MCF 10A (cell line): ENCODE data around the gene SERPINA1. TPM values are rescaled to one million over a fixed set of nuclear protein-coding genes. Genes with fewer than 3 reads are reported as not detected.

Experiments
- BruUV-seq: library from RNA; stranded (reverse); fragments of 400-500 nt; replicated peaks from 2 replicates; lab custom pipeline; 2021; lab: Mats Ljungman, UMichigan
- CTCF ChIA-PET: fragments of 300-600 bp; sonication (Branson Sonifier 250); formaldehyde crosslinking; extraction: SDS; loops from one replicate; lab custom pipeline; 2021; ENCODE audit warnings: antibody characterized with exemption, inconsistent platforms; lab: Yijun Ruan, JAX
- POLR2A ChIA-PET: fragments of 300-600, 350-650 bp; sonication (Branson Sonifier 250); formaldehyde crosslinking; extraction: SDS; loops from one replicate; lab custom pipeline; 2020; ENCODE audit warnings: antibody characterized with exemption, inconsistent platforms; lab: Yijun Ruan, JAX
- DNase-seq: peaks from one replicate; pipeline ENCODE4 v3.0.0-alpha.2; 2018; ENCODE audit not compliant: unreplicated experiment
- H3K27ac Mint-ChIP-seq: one replicate; pipeline ENCODE4 v1.8.0; 2022; ENCODE audit warnings: mild to moderate bottlenecking, low read depth, mixed read lengths; ENCODE audit not compliant: unreplicated experiment
- H3K27me3 Mint-ChIP-seq: one replicate; pipeline ENCODE4 v1.8.0; 2022; ENCODE audit warnings: mixed read lengths; ENCODE audit not compliant: insufficient read depth, unreplicated experiment
- H3K36me3 Mint-ChIP-seq: one replicate; pipeline ENCODE4 v1.8.0; 2022; ENCODE audit warnings: mild to moderate bottlenecking, moderate library complexity, mixed read lengths; ENCODE audit not compliant: insufficient read depth, unreplicated experiment
- H3K4me1 Mint-ChIP-seq: one replicate; pipeline ENCODE4 v1.8.0; 2022; ENCODE audit warnings: mixed read lengths; ENCODE audit not compliant: insufficient read depth, unreplicated experiment
- H3K4me3 Mint-ChIP-seq: one replicate; pipeline ENCODE4 v1.8.0; 2022; ENCODE audit warnings: mild to moderate bottlenecking, moderate library complexity, mixed read lengths; ENCODE audit not compliant: unreplicated experiment
- H3K9me3 Mint-ChIP-seq: one replicate; pipeline ENCODE4 v1.8.0; 2022; ENCODE audit warnings: mixed read lengths; ENCODE audit not compliant: unreplicated experiment
- intact Hi-C: fragments of 100-400 bp; cut with micrococcal nuclease; formaldehyde crosslinking; loops from 2 replicates; pipeline ENCODE4 v1.14.1; 2022
- total RNA-seq: library from RNA; stranded (reverse); gene quantifications from 2 replicates; pipeline ENCODE4 v1.2.3, GENCODE V29; 2022
- TF ChIP-seq, protein P1 (sequence below): fragments of 200-600 bp; IDR thresholded peaks from one replicate; pipeline ENCODE4 v1.8.0; 2022; ENCODE audit warnings: antibody characterized with exemption, mild to moderate bottlenecking; ENCODE audit not compliant: unreplicated experiment

Gene SERPINA1
- total RNA-seq, 1 experiment from 2014 or later = 42.5 TPM

DNA sequence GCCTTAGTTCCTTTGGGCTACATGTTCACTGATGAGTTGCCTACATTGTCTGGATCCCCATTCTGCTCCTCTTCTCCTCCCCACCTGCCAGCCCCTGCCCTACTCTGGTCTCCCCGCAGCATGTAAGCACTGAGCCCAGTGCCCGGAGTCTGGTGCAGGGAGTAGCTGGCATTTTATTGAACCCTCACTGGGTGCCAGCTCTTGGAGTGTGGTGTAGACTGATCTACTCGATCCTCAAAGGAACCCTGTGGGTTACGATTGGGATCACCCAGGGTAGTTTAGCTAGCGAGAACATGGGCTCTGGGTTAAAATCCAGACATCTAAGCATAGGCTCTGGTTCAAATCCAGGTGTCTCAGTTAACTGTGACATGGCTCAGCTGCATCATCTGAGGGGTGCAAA is 56.9 kb downstream of the SERPINA1 start:
- H3K27me3 Mint-ChIP-seq = no peaks in the 10 kb centered on the region
- no TSS peak for BruUV-seq
- no peaks in the 10 kb centered on the region for H3K9me3 Mint-ChIP-seq
- CTCF ChIA-PET = interaction anchor here (0.5 to 1.0 kb wide), 2 partner anchors 25 to 217 kb away, joined by 3 to 4 read pairs; no protein-coding TSS in a partner anchor
- DNase-seq = no peak
- H3K4me3 Mint-ChIP-seq = no peak overlapping the region
- H3K4me1 Mint-ChIP-seq = peaks cover 30% of the 10 kb centered on the region
- POLR2A ChIA-PET = interaction anchor here (0.6 to 1.5 kb wide), 6 partner anchors 9 to 19 kb away, joined by 3 to 4 read pairs (median 4); no protein-coding TSS in a partner anchor
- no peaks in the 10 kb centered on the region for H3K36me3 Mint-ChIP-seq
- intact Hi-C loops = no loop called here
- TF ChIP-seq, protein P1, sequence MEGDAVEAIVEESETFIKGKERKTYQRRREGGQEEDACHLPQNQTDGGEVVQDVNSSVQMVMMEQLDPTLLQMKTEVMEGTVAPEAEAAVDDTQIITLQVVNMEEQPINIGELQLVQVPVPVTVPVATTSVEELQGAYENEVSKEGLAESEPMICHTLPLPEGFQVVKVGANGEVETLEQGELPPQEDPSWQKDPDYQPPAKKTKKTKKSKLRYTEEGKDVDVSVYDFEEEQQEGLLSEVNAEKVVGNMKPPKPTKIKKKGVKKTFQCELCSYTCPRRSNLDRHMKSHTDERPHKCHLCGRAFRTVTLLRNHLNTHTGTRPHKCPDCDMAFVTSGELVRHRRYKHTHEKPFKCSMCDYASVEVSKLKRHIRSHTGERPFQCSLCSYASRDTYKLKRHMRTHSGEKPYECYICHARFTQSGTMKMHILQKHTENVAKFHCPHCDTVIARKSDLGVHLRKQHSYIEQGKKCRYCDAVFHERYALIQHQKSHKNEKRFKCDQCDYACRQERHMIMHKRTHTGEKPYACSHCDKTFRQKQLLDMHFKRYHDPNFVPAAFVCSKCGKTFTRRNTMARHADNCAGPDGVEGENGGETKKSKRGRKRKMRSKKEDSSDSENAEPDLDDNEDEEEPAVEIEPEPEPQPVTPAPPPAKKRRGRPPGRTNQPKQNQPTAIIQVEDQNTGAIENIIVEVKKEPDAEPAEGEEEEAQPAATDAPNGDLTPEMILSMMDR = no peak
- H3K27ac Mint-ChIP-seq = peak overlapping the region; percentile 51

DNA sequence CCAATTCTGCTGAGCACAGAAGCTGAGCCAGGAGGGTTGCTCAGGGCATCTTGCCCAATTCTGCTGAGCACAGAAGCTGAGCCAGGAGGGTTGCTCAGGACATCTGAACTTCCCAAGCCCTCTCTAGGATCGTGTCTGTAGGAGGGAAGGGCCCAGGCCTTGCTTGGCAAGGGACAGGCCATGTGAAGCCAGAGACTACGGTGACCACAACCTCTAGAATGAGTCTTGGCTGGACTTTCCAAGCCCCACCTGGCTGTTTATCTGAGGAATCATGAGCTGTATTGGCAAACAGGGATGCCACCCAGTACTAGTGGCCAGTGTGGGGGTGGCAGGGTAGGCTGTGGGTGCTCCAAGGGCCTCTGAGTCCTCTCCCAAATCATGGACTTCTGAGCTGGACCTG is 57.5 kb downstream of the SERPINA1 start:
- no TSS peak for BruUV-seq
- Mint-ChIP-seq H3K9me3 (no peaks in the 10 kb centered on the region), H3K4me3 (no peak overlapping the region), H3K36me3 (no peaks in the 10 kb centered on the region), H3K27ac (no peak overlapping the region), H3K4me1 (peaks cover 30% of the 10 kb centered on the region), H3K27me3 (no peaks in the 10 kb centered on the region)
- POLR2A ChIA-PET = interaction anchor here (0.6 to 1.5 kb wide), 4 partner anchors 9 to 18 kb away, joined by 3 to 4 read pairs (median 4); no protein-coding TSS in a partner anchor
- CTCF ChIA-PET = interaction anchor here (0.5 to 1.0 kb wide), 3 partner anchors 24 to 218 kb away, joined by 3 to 4 read pairs (median 4); no protein-coding TSS in a partner anchor
- intact Hi-C loops = no loop called here
- peak; percentile 73 for DNase-seq
- TF ChIP-seq, protein P1 = no peak

DNA sequence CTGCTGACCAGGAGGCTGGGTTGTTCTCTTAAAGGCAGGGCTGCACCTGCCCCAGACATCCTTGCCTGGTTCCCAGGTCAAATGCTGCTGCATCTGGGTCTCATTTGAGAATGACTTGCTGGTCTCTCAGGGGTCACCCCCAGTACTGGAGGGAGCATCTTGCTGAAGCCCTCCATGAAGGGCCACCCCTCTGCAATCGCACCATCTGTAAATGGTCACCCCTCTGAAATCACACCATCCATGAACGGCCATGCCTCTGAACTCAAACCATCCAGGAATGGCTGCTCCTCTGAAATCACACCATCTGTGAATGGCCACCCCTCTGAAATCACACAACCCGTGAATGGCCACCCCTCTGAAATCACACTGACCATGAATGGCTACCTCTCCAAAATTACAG is 58.0 kb downstream of the SERPINA1 start:
- DNase-seq = no peak
- POLR2A ChIA-PET = interaction anchor here (1.5 kb wide), 2 partner anchors 12 to 14 kb away, joined by 4 read pairs; no protein-coding TSS in a partner anchor
- Mint-ChIP-seq H3K27ac (no peak overlapping the region), H3K4me1 (peaks cover 28% of the 10 kb centered on the region), H3K27me3 (no peaks in the 10 kb centered on the region), H3K9me3 (no peaks in the 10 kb centered on the region), H3K36me3 (no peaks in the 10 kb centered on the region), H3K4me3 (no peak overlapping the region)
- intact Hi-C loops = no loop called here
- CTCF ChIA-PET = interaction anchor here (0.6 to 1.0 kb wide), 2 partner anchors 34 to 218 kb away, joined by 3 to 4 read pairs; no protein-coding TSS in a partner anchor
- no TSS peak for BruUV-seq
- TF ChIP-seq, protein P1 = no peak

DNA sequence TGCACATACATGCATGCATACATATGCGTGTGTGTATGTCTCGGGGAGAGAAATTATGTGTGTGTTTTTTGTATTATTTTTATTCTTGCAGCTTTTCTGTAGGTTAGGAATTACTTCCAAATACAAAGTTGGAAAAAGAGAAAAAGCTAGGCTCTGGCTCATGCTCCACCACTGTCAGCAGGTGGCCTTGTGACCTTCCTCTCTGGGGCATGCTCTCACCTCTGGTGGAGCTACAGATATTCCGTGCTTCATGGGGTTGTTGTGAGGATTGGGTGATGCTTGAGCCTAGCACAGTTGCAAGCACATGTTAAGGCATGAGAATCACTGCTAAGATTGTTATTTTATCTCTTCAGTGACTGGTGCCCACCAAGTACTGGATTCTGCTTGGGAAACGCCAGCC is 58.5 kb downstream of the SERPINA1 start:
- no peaks in the 10 kb centered on the region for H3K9me3 Mint-ChIP-seq
- no peak for DNase-seq
- no peak overlapping the region for H3K4me3 Mint-ChIP-seq
- no peaks in the 10 kb centered on the region for H3K27me3 Mint-ChIP-seq
- no peak overlapping the region for H3K27ac Mint-ChIP-seq
- no TSS peak for BruUV-seq
- H3K4me1 Mint-ChIP-seq = peaks cover 22% of the 10 kb centered on the region
- TF ChIP-seq, protein P1 = no peak
- H3K36me3 Mint-ChIP-seq = no peaks in the 10 kb centered on the region
- ChIA-PET CTCF (no interaction called here), POLR2A (interaction anchor here (1.5 kb wide), 1 partner anchor 15 kb away, joined by 4 read pairs; no protein-coding TSS in a partner anchor)
- intact Hi-C loops = no loop called here
